ENCODE data around the gene PRXL2C.
"Not testable (repeated sequence)": the region's sequence is repeated elsewhere in the genome, so short reads cannot be mapped to it uniquely, and the experiment has no call there.

PRXL2C gene

DNA sequence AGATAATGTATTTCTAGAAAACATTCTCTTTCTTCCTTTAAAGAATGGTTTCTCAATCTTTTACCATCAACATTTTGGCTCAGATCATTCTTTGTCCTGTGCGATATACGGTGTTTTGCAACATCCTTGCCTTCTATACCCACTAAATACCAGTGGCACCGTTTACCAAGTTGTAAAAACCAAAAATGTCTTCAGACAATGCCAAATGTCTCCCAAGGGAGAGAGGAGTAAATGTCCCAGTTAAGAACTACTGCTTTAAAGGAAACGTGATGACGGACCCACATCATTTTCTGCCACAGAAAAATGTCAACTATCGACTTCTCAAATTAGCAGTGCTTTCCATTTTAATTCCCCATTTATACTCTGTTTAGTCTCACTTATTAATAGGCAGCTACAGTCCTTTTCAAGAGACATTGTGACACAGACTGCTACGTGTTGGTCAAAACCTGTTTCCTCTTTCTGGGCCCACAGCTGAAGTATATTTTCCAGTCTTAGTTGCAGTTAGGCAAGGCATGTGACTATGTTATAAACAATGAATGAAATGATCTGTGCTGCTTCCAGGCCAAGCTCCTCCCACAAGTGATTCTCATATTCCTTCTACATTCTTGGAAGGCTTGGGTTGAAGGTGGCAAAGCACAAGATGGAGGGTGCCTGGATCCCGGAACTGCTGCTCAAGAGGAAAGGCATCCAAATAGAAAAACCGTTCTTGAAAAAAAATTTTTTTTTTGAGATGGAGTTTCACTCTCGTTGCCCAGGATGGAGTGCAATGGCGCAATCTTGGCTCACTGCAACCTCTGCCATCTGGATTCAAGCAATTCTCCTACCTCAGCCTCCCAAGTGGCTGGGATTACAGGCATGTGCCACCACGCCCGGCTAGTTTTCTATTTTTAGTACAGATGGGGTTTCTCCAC is 8.8 kb downstream of the PRXL2C start:
- H3K27ac ChIP-seq (ENCODE audit: low read depth, low read length), result no peak overlapping the region
- H3K9me3 ChIP-seq (ENCODE audit: control insufficient read depth, insufficient read depth, low read depth, low read length), result no peaks in the 10 kb centered on the region
- H3K36me3 ChIP-seq (ENCODE audit: control insufficient read depth, insufficient read depth, low read length), result peaks cover 17% of the 10 kb centered on the region; the same call in 1 of the 2 replicates
- H3K27me3 ChIP-seq (ENCODE audit: control insufficient read depth, insufficient read depth, low read length), result no peaks in the 10 kb centered on the region
- H3K9ac ChIP-seq (ENCODE audit: low read length), result no peak overlapping the region
- H3K4me3 ChIP-seq (ENCODE audit: low read depth, low read length), result no peak overlapping the region
- no peaks in the 10 kb centered on the region for H3K4me1 ChIP-seq (ENCODE audit: control insufficient read depth, insufficient read depth, low read length)

DNA sequence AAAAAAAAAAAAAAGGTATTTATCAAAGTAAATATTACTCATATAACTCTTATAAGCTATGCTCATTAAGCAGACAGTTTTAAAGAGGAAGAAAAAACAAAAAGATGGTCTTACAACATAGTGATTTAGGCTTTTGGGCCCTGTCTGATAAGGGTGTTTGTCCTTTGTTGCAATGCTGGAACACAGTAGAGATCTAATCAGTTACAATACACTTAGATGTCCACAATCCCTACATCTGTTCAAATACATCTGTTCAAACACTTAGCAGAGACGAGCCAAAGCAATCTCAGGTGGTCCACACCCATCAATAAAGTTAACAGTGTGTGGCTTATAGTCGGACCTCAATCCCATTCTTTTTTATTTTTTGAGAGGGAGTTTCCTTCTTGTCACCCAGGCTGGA is 11.0 kb downstream of the PRXL2C start:
- Histone ChIP-seq H3K4me3 (ENCODE audit: low read depth, low read length) (no peak overlapping the region), H3K27me3 (ENCODE audit: control insufficient read depth, insufficient read depth, low read length) (no peaks in the 10 kb centered on the region)

GRCh38 chr9:96641514-96641913 is 13.6 kb downstream of the PRXL2C start:
- Histone ChIP-seq H3K27me3 (ENCODE audit: control insufficient read depth, insufficient read depth, low read length) (no peaks in the 10 kb centered on the region), H3K9ac (ENCODE audit: low read length) (no peak overlapping the region), H3K27ac (ENCODE audit: low read depth, low read length) (no peak overlapping the region), H3K36me3 (ENCODE audit: control insufficient read depth, insufficient read depth, low read length) (peaks cover 14% of the 10 kb centered on the region; the same call in 1 of the 2 replicates), H3K9me3 (ENCODE audit: control insufficient read depth, insufficient read depth, low read depth, low read length) (no peaks in the 10 kb centered on the region), H3K4me1 (ENCODE audit: control insufficient read depth, insufficient read depth, low read length) (no peaks in the 10 kb centered on the region), H3K4me3 (ENCODE audit: low read depth, low read length) (no peak overlapping the region)

More for the DNA sequence above, 11.0 kb downstream of the PRXL2C start:
- Histone ChIP-seq H3K36me3 (ENCODE audit: control insufficient read depth, insufficient read depth, low read length) (peaks cover 14% of the 10 kb centered on the region; the same call in 1 of the 2 replicates), H3K9ac (ENCODE audit: low read length) (no peak overlapping the region), H3K9me3 (ENCODE audit: control insufficient read depth, insufficient read depth, low read depth, low read length) (no peaks in the 10 kb centered on the region), H3K27ac (ENCODE audit: low read depth, low read length) (no peak overlapping the region), H3K4me1 (ENCODE audit: control insufficient read depth, insufficient read depth, low read length) (no peaks in the 10 kb centered on the region)

DNA sequence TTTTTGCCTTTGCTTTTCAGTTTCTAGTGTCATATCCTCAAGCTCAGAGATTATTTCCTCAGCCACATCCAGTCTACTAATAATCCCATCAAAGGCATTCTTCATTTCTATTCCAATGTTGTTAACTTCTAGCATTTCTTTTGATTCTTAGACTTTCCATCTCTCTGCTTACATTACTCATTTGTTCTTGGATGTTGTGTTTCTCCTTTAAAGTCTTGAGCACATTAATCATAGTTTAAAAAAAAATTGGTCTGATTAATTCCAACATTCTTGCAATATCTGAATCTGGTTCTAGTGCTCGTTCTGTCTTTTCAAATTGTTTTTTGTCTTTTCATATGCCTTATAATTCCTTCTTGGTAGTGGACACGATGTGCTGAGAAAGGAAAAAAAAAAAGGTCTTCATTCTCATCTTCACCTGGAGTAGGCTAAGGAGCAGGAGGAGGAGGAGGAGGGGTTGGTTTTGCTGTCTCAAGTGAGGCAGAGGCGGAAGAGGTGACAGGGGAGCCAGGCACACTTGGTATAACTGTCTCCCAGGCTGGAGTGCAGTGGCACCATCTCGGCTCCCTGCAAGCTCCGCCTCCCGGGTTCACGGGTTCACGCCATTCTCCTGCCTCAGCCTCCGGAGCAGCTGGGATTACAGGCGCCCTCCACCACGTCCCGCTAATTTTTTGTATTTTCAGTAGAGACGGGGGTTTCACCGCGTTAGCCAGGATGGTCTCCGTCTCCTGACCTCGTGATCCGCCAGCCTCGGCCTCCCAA is 16.3 kb downstream of the PRXL2C start:
- Histone ChIP-seq H3K27me3 (ENCODE audit: control insufficient read depth, insufficient read depth, low read length) (no peaks in the 10 kb centered on the region), H3K36me3 (ENCODE audit: control insufficient read depth, insufficient read depth, low read length) (0 out of 2 replicates have a peak, but pooled peaks cover 2% of the 10 kb centered on the region), H3K4me3 (ENCODE audit: low read depth, low read length) (no peak overlapping the region), H3K4me1 (ENCODE audit: control insufficient read depth, insufficient read depth, low read length) (no peaks in the 10 kb centered on the region), H3K27ac (ENCODE audit: low read depth, low read length) (no peak overlapping the region), H3K9me3 (ENCODE audit: control insufficient read depth, insufficient read depth, low read depth, low read length) (no peaks in the 10 kb centered on the region), H3K9ac (ENCODE audit: low read length) (no peak overlapping the region)

- H3K36me3 ChIP-seq (ENCODE audit: control insufficient read depth, insufficient read depth, low read length), result no peaks in the 10 kb centered on the region
- no peak overlapping the region for H3K4me3 ChIP-seq (ENCODE audit: low read depth, low read length)
- H3K4me1 ChIP-seq (ENCODE audit: control insufficient read depth, insufficient read depth, low read length), result no peaks in the 10 kb centered on the region
- no peaks in the 10 kb centered on the region for H3K27me3 ChIP-seq (ENCODE audit: control insufficient read depth, insufficient read depth, low read length)
- no peak overlapping the region for H3K9ac ChIP-seq (ENCODE audit: low read length)
- no peaks in the 10 kb centered on the region for H3K9me3 ChIP-seq (ENCODE audit: control insufficient read depth, insufficient read depth, low read depth, low read length)
- no peak overlapping the region for H3K27ac ChIP-seq (ENCODE audit: low read depth, low read length)
These were observed 18.7 kb downstream of the PRXL2C start for GRCh38 chr9:96636368-96636767.

- not testable (repeated sequence) for H3K36me3 ChIP-seq (ENCODE audit: control insufficient read depth, insufficient read depth, low read length); H3K27ac ChIP-seq (ENCODE audit: low read depth, low read length); H3K4me3 ChIP-seq (ENCODE audit: low read depth, low read length); H3K9me3 ChIP-seq (ENCODE audit: control insufficient read depth, insufficient read depth, low read depth, low read length); H3K4me1 ChIP-seq (ENCODE audit: control insufficient read depth, insufficient read depth, low read length); H3K9ac ChIP-seq (ENCODE audit: low read length); H3K27me3 ChIP-seq (ENCODE audit: control insufficient read depth, insufficient read depth, low read length)
These were observed 21.5 kb downstream of the PRXL2C start for GRCh38 chr9:96633579-96633978.

- Histone ChIP-seq H3K4me1 (ENCODE audit: control insufficient read depth, insufficient read depth, low read length) (no peaks in the 10 kb centered on the region), H3K27me3 (ENCODE audit: control insufficient read depth, insufficient read depth, low read length) (no peaks in the 10 kb centered on the region), H3K27ac (ENCODE audit: low read depth, low read length) (no peak overlapping the region), H3K9me3 (ENCODE audit: control insufficient read depth, insufficient read depth, low read depth, low read length) (no peaks in the 10 kb centered on the region), H3K36me3 (ENCODE audit: control insufficient read depth, insufficient read depth, low read length) (no peaks in the 10 kb centered on the region), H3K9ac (ENCODE audit: low read length) (no peak overlapping the region), H3K4me3 (ENCODE audit: low read depth, low read length) (no peak overlapping the region)
These were observed 28.2 kb downstream of the PRXL2C start for GRCh38 chr9:96626912-96627311.

DNA sequence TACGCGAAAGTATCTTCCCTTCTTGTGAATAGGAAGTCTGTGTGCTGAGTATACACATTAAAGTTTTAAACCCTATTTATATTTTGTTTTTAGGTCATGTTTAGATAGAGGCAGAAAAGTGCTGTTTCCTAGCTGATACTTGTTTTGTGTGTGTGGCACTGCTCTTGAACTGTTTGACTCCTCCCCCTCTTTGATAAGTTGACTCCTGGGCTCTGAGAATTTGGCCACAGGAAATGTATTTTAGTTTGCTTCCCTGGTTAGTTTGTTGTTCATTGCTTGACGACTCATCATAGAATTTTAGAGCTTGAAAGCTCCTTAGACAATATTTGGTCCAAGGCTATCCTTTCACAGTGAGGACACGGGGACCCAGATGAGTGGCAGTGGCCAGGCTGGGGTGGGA is 33.5 kb downstream of the PRXL2C start:
- H3K4me3 ChIP-seq (ENCODE audit: low read depth, low read length), result peak overlapping the region; percentile 67
- H3K4me1 ChIP-seq (ENCODE audit: control insufficient read depth, insufficient read depth, low read length), result peaks cover 21% of the 10 kb centered on the region
- H3K27ac ChIP-seq (ENCODE audit: low read depth, low read length), result no peak overlapping the region
- no peaks in the 10 kb centered on the region for H3K36me3 ChIP-seq (ENCODE audit: control insufficient read depth, insufficient read depth, low read length)
- H3K27me3 ChIP-seq (ENCODE audit: control insufficient read depth, insufficient read depth, low read length), result peaks cover 15% of the 10 kb centered on the region; the same call in 1 of the 2 replicates
- no peak overlapping the region for H3K9ac ChIP-seq (ENCODE audit: low read length)
- no peaks in the 10 kb centered on the region for H3K9me3 ChIP-seq (ENCODE audit: control insufficient read depth, insufficient read depth, low read depth, low read length)

DNA sequence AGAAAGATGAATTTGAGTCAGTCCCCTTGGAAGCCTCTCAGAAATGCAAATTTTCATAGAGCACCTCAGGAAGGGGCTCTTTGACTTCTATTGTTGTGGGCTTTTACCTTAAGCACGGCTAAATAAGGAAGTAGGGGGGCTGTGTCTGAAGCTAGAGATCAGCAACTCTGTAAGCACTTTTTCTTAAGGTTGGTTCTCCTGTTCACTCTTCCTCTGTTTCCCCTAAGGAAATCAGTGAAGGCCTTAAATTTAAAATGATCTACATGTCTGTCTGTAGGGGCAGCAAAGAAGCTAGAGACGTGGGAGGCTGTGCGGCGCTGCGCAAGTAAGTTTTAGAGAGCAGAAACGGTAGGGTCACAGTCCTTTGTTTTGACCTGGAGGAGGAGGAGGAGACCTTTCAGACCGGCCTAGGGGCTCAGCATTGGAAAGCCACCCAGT is 34.3 kb downstream of the PRXL2C start:
- H3K36me3 ChIP-seq (ENCODE audit: control insufficient read depth, insufficient read depth, low read length), result no peaks in the 10 kb centered on the region
- H3K4me3 ChIP-seq (ENCODE audit: low read depth, low read length), result peak overlapping the region; percentile 67
- peaks cover 15% of the 10 kb centered on the region; the same call in 1 of the 2 replicates for H3K27me3 ChIP-seq (ENCODE audit: control insufficient read depth, insufficient read depth, low read length)
- H3K4me1 ChIP-seq (ENCODE audit: control insufficient read depth, insufficient read depth, low read length), result peaks cover 21% of the 10 kb centered on the region
- H3K9ac ChIP-seq (ENCODE audit: low read length), result peak overlapping the region; percentile 24
- H3K27ac ChIP-seq (ENCODE audit: low read depth, low read length), result no peak overlapping the region
- no peaks in the 10 kb centered on the region for H3K9me3 ChIP-seq (ENCODE audit: control insufficient read depth, insufficient read depth, low read depth, low read length)

- H3K9me3 ChIP-seq (ENCODE audit: control insufficient read depth, insufficient read depth, low read depth, low read length), result no peaks in the 10 kb centered on the region
- no peaks in the 10 kb centered on the region for H3K36me3 ChIP-seq (ENCODE audit: control insufficient read depth, insufficient read depth, low read length)
- H3K4me3 ChIP-seq (ENCODE audit: low read depth, low read length), result peak overlapping the region; percentile 67
- peaks cover 21% of the 10 kb centered on the region for H3K4me1 ChIP-seq (ENCODE audit: control insufficient read depth, insufficient read depth, low read length)
- peak overlapping the region; percentile 24 for H3K9ac ChIP-seq (ENCODE audit: low read length)
- no peak overlapping the region; the same call in 1 of the 2 replicates for H3K27ac ChIP-seq (ENCODE audit: low read depth, low read length)
- peaks cover 15% of the 10 kb centered on the region; the same call in 1 of the 2 replicates for H3K27me3 ChIP-seq (ENCODE audit: control insufficient read depth, insufficient read depth, low read length)
These were observed 35.0 kb downstream of the PRXL2C start for GRCh38 chr9:96620181-96620514.
